HCT116 (cell line): ENCODE results near the gene WASHC3. TPM values are rescaled to one million over a fixed set of nuclear protein-coding genes. Genes with fewer than 3 reads are reported as not detected.

Source experiments
- ATAC-seq: fragments of 200-7000 bp; cut with Tn5 transposase; 2 replicates; pipeline ENCODE4 v1.9.1; 2020; ENCODE audit warnings: mild to moderate bottlenecking, moderate library complexity
- BruUV-seq: library from RNA; stranded (reverse); fragments of 400-500 nt; replicated peaks from 2 replicates; lab custom pipeline; 2021; lab: Mats Ljungman, UMichigan
- CTCF ChIA-PET: fragments of 300-600 bp; sonication (Branson Sonifier 250); formaldehyde crosslinking; loops from one replicate; lab custom pipeline; 2021; ENCODE audit warnings: antibody characterized with exemption; lab: Charles Lee
- POLR2A ChIA-PET: fragments of 300-600, 350-600 bp; sonication (Branson Sonifier 250); formaldehyde crosslinking; loops from one replicate; lab custom pipeline; 2021; ENCODE audit warnings: antibody characterized with exemption; lab: Charles Lee
- RAD21 ChIA-PET, 2 experiments: fragments of 300-600 bp; sonication (Branson Sonifier 250); formaldehyde crosslinking; loops; one replicate each; lab custom pipeline; 2023; ENCODE audit warnings: low total read pairs in 2 of 2; ENCODE audit not compliant: uncharacterized antibody in 2 of 2, unreplicated experiment in 2 of 2, low non-redundant PET in 1 of 2; lab: Charles Lee
- DNase-seq: peaks from one replicate; pipeline ENCODE4 v3.0.0-alpha.2; 2010; ENCODE audit warnings: low read depth, low spot score
- H2AFZ ChIP-seq: fragments of 200-600 bp; shearing (Covaris generic), sonication (generic); 2 replicates; pipeline ENCODE4 v1.6.1; 2017; ENCODE audit warnings: low read depth, mixed run types, mixed read lengths, antibody characterized with exemption, low read length; ENCODE audit not compliant: poor library complexity, severe bottlenecking
- H3K27ac ChIP-seq: 2 replicates; pipeline ENCODE4 v1.5.1; 2012; ENCODE audit warnings: low read depth, low read length
- H3K27me3 ChIP-seq: fragments of 200-600 bp; sonication (generic); 2 replicates; pipeline ENCODE4 v1.6.1; 2016; ENCODE audit warnings: mixed run types, low read length, mixed read lengths; ENCODE audit not compliant: insufficient read depth
- H3K36me3 ChIP-seq, 2 experiments: fragments of 200-500 bp in 1 of 2; fragments of 200-600 bp in 1 of 2; sonication (Bioruptor generic) in 1 of 2; sonication (generic) in 1 of 2; 2 replicates each; pipeline versions ENCODE4 v1.5.1 to v1.6.1; 2014 to 2016; ENCODE audit warnings: low read length in 2 of 2, inconsistent platforms in 1 of 2, mixed read lengths in 1 of 2, mixed run types in 1 of 2; ENCODE audit not compliant: insufficient read depth in 2 of 2, control insufficient read depth in 1 of 2
- H3K4me1 ChIP-seq, 2 experiments: fragments of 200-600 bp in 1 of 2; sonication (generic) in 1 of 2; 2 replicates each; pipeline versions ENCODE4 v1.5.1 to v1.6.1; 2012 to 2017; ENCODE audit warnings: low read length in 2 of 2, inconsistent platforms in 1 of 2, mild to moderate bottlenecking in 1 of 2, mixed read lengths in 1 of 2, mixed run types in 1 of 2, moderate library complexity in 1 of 2; ENCODE audit not compliant: insufficient read depth in 2 of 2, control insufficient read depth in 1 of 2
- H3K4me2 ChIP-seq: fragments of 200-600 bp; sonication (generic); 2 replicates; pipeline ENCODE4 v1.6.1; 2017; ENCODE audit warnings: mixed run types, low read length, mixed read lengths
- H3K4me3 ChIP-seq, 2 experiments: fragments of 200-600 bp in 1 of 2; sonication (generic) in 1 of 2; replicated peaks in 1 of 2; 2 replicates each; pipeline ENCODE4 v1.5.1; 2011 to 2016; ENCODE audit warnings: low read length in 2 of 2, control low read depth in 1 of 2, low read depth in 1 of 2, mild to moderate bottlenecking in 1 of 2, mixed read lengths in 1 of 2, mixed run types in 1 of 2
- H3K79me2 ChIP-seq: fragments of 200-600 bp; sonication (generic); 2 replicates; pipeline ENCODE4 v1.6.1; 2017; ENCODE audit warnings: mild to moderate bottlenecking, mixed run types, low read length, moderate library complexity, mixed read lengths; ENCODE audit not compliant: insufficient read depth
- H3K9ac ChIP-seq: fragments of 200-600 bp; sonication (generic); 2 replicates; pipeline ENCODE4 v1.6.1; 2016; ENCODE audit warnings: low read length, mixed read lengths
- H3K9me2 ChIP-seq: fragments of 200-600 bp; sonication (generic), shearing (Covaris generic); 2 replicates; pipeline ENCODE4 v1.6.1; 2017; ENCODE audit warnings: mixed run types, mild to moderate bottlenecking, moderate library complexity; ENCODE audit not compliant: insufficient read depth
- H3K9me3 ChIP-seq, 2 experiments: fragments of 200-500 bp in 1 of 2; fragments of 200-600 bp in 1 of 2; sonication (Bioruptor generic) in 1 of 2; sonication (generic) in 1 of 2; 2 replicates each; pipeline ENCODE4 v1.6.1; 2014 to 2017; ENCODE audit warnings: low read length in 2 of 2, mixed read lengths in 2 of 2, inconsistent platforms in 1 of 2, low read depth in 1 of 2, mild to moderate bottlenecking in 1 of 2, mixed run types in 1 of 2, moderate library complexity in 1 of 2; ENCODE audit not compliant: control insufficient read depth in 1 of 2, insufficient read depth in 1 of 2
- H4K20me1 ChIP-seq: fragments of 200-600 bp; sonication (generic), shearing (Covaris generic); 2 replicates; pipeline ENCODE4 v1.6.1; 2017; ENCODE audit warnings: mixed run types, mild to moderate bottlenecking, moderate library complexity; ENCODE audit not compliant: insufficient read depth
- ATF3 ChIP-seq: IDR thresholded peaks from 2 replicates; pipeline ENCODE4 v1.6.1; 2012
- CBX3 ChIP-seq: IDR thresholded peaks from 2 replicates; pipeline ENCODE4 v1.6.1; 2012; ENCODE audit warnings: low read depth
- CEBPB ChIP-seq: IDR thresholded peaks from 2 replicates; pipeline ENCODE4 v1.6.1; 2012; ENCODE audit warnings: low read depth
- CTCF ChIP-seq, 3 experiments: fragments of 200-600 bp in 1 of 3; sonication (generic) in 1 of 3; IDR thresholded peaks in 2 of 3; conservative IDR thresholded peaks in 1 of 3; 2 replicates each; pipeline ENCODE4 v1.5.1; 2012 to 2017; ENCODE audit warnings: low read depth in 2 of 3, low read length in 2 of 3, antibody characterized with exemption in 1 of 3, borderline replicate concordance in 1 of 3, control low read depth in 1 of 3, mild to moderate bottlenecking in 1 of 3, mixed read lengths in 1 of 3, mixed run types in 1 of 3, moderate library complexity in 1 of 3; ENCODE audit not compliant: insufficient read depth in 1 of 3
- ELF1 ChIP-seq: IDR thresholded peaks from 2 replicates; pipeline ENCODE4 v1.6.1; 2012; ENCODE audit warnings: low read depth, borderline replicate concordance
- EZH2 ChIP-seq: fragments of 200-600 bp; sonication (generic); IDR thresholded peaks from 2 replicates; pipeline ENCODE4 v1.6.1; 2017; ENCODE audit warnings: antibody characterized with exemption, mixed run types
- FOSL1 ChIP-seq: IDR thresholded peaks from 2 replicates; pipeline ENCODE4 v1.6.1; 2012; ENCODE audit warnings: low read depth
- POLR2A ChIP-seq: IDR thresholded peaks from 2 replicates; pipeline ENCODE4 v1.7.0; 2011; ENCODE audit warnings: borderline replicate concordance; ENCODE audit not compliant: insufficient read depth, insufficient read length; ENCODE audit errors: extremely low read depth
- POLR2AphosphoS5 ChIP-seq: IDR thresholded peaks from 2 replicates; pipeline ENCODE4 v1.6.1; 2011; ENCODE audit warnings: mild to moderate bottlenecking, low read depth, low read length, moderate library complexity
- RAD21 ChIP-seq: IDR thresholded peaks from 2 replicates; pipeline ENCODE4 v1.6.1; 2012; ENCODE audit warnings: low read depth, mild to moderate bottlenecking
- REST ChIP-seq: IDR thresholded peaks from 2 replicates; pipeline ENCODE4 v1.6.1; 2012; ENCODE audit warnings: low read depth
- SIN3A ChIP-seq: IDR thresholded peaks from 2 replicates; pipeline ENCODE4 v1.6.1; 2012; ENCODE audit warnings: low read depth
- SP1 ChIP-seq: IDR thresholded peaks from 2 replicates; pipeline ENCODE4 v1.6.1; 2012; ENCODE audit warnings: low read depth
- SRF ChIP-seq: IDR thresholded peaks from 2 replicates; pipeline ENCODE4 v1.6.1; 2012; ENCODE audit warnings: low read depth
- TCF7L2 ChIP-seq: IDR thresholded peaks from 2 replicates; pipeline ENCODE4 v1.7.0; 2011; ENCODE audit warnings: borderline replicate concordance, inconsistent platforms; ENCODE audit not compliant: insufficient read depth, insufficient read length; ENCODE audit errors: extremely low read depth
- YY1 ChIP-seq: IDR thresholded peaks from 2 replicates; pipeline ENCODE4 v1.6.1; 2011; ENCODE audit warnings: low read length, low read depth, moderate library complexity, mild to moderate bottlenecking; ENCODE audit not compliant: insufficient replicate concordance; ENCODE audit errors: extremely low read depth
- ZBTB33 ChIP-seq: IDR thresholded peaks from 2 replicates; pipeline ENCODE4 v1.6.1; 2011; ENCODE audit warnings: mild to moderate bottlenecking, low read length, moderate library complexity; ENCODE audit not compliant: insufficient replicate concordance; ENCODE audit errors: extremely low read depth
- ZFX ChIP-seq: fragments of 450-650 bp; IDR thresholded peaks from 2 replicates; pipeline ENCODE4 v1.6.1; 2017
- ZNF274 ChIP-seq: fragments of 200-500 bp; sonication (Bioruptor generic); IDR thresholded peaks from 2 replicates; pipeline ENCODE4 v1.6.1; 2014; ENCODE audit warnings: mild to moderate bottlenecking, low read depth, low read length, inconsistent platforms
- intact Hi-C: fragments of 100-400 bp; cut with micrococcal nuclease; formaldehyde crosslinking; loops from 2 replicates; pipeline ENCODE4 v1.10.0; 2022
- total RNA-seq: library from RNA; stranded (reverse); gene quantifications from one replicate; pipeline ENCODE4 v1.2.1, GENCODE V29; 2021; ENCODE audit not compliant: unreplicated experiment

Gene WASHC3
- total RNA-seq, 1 experiment from 2014 or later = 15.6 TPM

GRCh38 chr12:102016472-102016871, 45.3 kb downstream of the WASHC3 start:
- no peak overlapping the region for H3K27ac ChIP-seq
- no peaks in the 10 kb centered on the region for H4K20me1 ChIP-seq
- no peak overlapping the region for H3K4me2 ChIP-seq
- H3K9me3 ChIP-seq = no peaks in the 10 kb centered on the region
- H3K27me3 ChIP-seq = no peaks in the 10 kb centered on the region
- no TSS peak for BruUV-seq
- no peaks in the 10 kb centered on the region for H3K79me2 ChIP-seq
- intact Hi-C loops = no loop called here
- ChIA-PET CTCF (no interaction called here), RAD21 (no interaction called here), POLR2A (no interaction called here)
- TF ChIP-seq TCF7L2 = no peak
- no peak for TF ChIP-seq EZH2
- no peak for TF ChIP-seq SIN3A
- no peak for TF ChIP-seq ELF1
- no peak for TF ChIP-seq SRF
- TF ChIP-seq YY1 = no peak
- no peak for TF ChIP-seq ZBTB33
- TF ChIP-seq ZNF274 = no peak
- no peak for TF ChIP-seq CEBPB
- TF ChIP-seq ZFX = no peak
- no peak for TF ChIP-seq RAD21
- TF ChIP-seq CBX3 = no peak
- TF ChIP-seq SP1 = no peak
- TF ChIP-seq POLR2AphosphoS5 = no peak
- no peak for TF ChIP-seq REST
- TF ChIP-seq POLR2A = no peak
- TF ChIP-seq CTCF (IDR thresholded peaks at IDR 0.05 in 2 of 3, conservative IDR thresholded peaks at IDR 0.05 in 1 of 3; ENCODE audit: borderline replicate concordance in 1 of 3, insufficient read depth in 1 of 3, low read depth in 2 of 3, low read length in 2 of 3) = no peak
- TF ChIP-seq ATF3 = no peak
- no peak for TF ChIP-seq FOSL1
- DNase-seq = no peak
- no peak overlapping the region for H3K4me3 ChIP-seq
- no peaks in the 10 kb centered on the region for H3K36me3 ChIP-seq
- H3K9ac ChIP-seq = no peak overlapping the region
- H2AFZ ChIP-seq = no peak overlapping the region
- ATAC-seq = no peak
- H3K9me2 ChIP-seq = no peaks in the 10 kb centered on the region
- H3K4me1 ChIP-seq = no peaks in the 10 kb centered on the region
